GM12873 (cell line): Measurements from ENCODE around the gene LARP1.

Experiments used
- TF ChIP-seq, protein P1 (sequence below): IDR thresholded peaks from 2 replicates; pipeline ENCODE4 v1.5.1; 2012; ENCODE audit warnings: low read depth, mild to moderate bottlenecking, moderate library complexity, low read length, control low read depth; ENCODE audit not compliant: insufficient read depth; ENCODE audit errors: missing control alignments

The LARP1 gene

DNA sequence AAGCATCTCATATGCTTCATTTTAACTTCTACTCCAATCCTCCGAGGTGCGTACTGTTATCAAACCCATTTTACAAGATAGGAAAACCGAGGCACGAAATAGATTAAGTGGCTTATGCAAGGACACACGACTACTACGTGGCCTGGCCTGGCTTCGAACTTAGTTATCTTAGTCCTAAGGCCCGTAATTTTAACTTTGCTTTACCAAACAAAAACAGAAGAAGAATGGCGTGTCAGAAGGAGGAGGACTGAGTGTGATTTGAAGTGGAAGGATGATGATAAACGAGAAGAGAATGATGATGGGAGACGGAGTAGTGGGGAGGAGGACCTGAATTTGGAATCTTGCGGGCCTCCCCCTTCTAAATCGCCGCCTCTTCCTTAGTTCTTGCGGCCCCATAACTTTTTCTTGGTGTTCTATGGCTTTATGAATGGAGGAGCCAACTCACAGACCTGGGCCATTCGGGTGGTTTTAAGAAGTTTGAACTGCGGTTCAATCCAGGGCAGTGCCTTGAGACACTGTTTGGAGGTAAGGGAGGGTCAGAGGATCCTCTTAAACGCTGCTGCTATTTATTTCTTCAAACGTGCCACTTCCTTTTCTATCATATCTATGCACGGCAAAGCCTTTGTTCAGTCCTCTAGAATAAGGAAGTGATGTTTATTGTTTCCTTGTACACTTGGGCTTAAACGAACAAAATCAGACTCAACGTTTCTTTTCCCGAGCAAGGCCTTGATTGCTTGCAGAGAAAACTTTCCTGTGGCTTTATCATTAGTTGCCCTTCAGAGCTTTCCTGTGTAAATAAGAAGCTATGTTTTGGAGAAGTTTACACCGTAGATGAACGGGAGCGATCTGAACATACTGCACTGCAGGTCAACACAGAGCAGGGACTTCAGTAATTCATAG is 104.0 kb downstream of the LARP1 start:
- TF ChIP-seq, protein P1, sequence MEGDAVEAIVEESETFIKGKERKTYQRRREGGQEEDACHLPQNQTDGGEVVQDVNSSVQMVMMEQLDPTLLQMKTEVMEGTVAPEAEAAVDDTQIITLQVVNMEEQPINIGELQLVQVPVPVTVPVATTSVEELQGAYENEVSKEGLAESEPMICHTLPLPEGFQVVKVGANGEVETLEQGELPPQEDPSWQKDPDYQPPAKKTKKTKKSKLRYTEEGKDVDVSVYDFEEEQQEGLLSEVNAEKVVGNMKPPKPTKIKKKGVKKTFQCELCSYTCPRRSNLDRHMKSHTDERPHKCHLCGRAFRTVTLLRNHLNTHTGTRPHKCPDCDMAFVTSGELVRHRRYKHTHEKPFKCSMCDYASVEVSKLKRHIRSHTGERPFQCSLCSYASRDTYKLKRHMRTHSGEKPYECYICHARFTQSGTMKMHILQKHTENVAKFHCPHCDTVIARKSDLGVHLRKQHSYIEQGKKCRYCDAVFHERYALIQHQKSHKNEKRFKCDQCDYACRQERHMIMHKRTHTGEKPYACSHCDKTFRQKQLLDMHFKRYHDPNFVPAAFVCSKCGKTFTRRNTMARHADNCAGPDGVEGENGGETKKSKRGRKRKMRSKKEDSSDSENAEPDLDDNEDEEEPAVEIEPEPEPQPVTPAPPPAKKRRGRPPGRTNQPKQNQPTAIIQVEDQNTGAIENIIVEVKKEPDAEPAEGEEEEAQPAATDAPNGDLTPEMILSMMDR, result no peak

DNA sequence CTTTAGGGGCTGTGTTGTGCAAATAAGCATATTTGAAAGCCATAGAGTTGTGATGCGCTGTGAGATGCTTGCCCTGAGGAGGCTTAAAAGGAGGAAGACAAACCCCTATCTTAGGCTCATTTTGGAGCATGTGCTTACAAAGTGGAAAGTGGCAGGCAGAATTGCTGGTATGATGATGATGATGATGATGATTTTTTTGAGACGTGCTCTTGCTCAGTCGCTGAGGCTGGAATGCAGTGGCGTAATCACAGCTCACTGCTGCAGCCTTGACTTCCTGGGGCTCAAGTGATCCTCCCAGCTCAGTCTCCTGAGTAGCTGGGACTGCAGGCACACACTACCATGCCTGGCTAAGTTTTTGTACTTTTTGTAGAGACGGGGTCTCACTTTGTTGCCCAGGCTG is 104.9 kb downstream of the LARP1 start:
- TF ChIP-seq, protein P1, result no peak

DNA sequence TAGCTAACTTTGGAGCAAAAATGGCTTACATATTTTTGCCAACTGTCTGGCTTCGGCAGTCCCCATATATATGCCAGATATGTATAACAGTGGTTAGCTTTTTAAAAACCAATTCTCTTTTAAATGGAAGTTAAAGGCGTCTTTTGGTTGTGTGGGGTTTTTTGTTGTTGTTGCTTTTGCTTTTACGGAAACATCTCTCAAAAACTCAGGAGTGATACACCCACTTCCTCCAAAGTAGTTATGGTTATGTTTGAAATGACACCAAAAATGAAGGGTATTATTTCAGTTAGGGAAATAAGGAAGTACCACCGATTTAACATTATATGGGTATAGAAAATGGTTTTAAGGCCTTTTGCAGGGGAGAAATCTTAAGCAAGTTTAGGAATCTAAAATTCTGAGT is 105.6 kb downstream of the LARP1 start:
- TF ChIP-seq, protein P1, result no peak

DNA sequence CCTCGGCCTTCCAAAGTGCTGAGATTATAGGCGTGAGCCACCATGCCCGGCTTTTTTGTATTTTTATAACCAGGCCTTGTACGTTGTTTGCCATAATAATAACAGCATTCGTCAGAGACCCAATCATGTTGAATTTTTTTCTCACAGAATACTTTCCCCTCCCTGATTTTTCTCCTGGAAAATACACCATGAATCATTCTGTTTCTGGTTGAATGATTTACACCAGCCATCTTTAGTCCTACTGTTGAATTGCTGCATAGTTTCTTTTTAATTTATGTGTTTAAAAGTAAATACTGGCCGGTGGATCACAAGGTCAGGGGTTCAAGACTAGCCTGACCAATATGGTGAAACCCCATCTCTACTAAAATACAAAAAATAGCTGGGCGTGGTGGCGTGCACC is 106.8 kb downstream of the LARP1 start:
- TF ChIP-seq, protein P1, result no peak

DNA sequence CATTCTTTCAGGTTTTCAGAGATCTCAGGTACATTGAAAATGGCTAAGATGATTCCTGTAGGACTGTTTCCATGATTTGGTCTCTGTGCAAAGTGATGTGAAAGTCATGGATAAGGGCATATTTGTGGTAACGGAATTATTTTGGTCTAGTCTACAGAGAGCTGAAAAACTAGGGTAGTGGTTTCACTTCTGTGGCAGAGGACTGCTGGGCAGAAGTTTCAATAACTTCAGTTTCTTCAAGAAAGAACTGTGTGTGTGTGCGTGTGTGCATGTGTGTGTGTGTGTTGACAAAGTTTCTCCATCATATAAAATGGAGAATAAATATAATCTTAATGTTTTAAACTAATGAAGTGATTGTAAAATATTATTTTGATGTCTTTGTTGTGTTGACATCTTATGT is 107.6 kb downstream of the LARP1 start:
- TF ChIP-seq, protein P1, result no peak

DNA sequence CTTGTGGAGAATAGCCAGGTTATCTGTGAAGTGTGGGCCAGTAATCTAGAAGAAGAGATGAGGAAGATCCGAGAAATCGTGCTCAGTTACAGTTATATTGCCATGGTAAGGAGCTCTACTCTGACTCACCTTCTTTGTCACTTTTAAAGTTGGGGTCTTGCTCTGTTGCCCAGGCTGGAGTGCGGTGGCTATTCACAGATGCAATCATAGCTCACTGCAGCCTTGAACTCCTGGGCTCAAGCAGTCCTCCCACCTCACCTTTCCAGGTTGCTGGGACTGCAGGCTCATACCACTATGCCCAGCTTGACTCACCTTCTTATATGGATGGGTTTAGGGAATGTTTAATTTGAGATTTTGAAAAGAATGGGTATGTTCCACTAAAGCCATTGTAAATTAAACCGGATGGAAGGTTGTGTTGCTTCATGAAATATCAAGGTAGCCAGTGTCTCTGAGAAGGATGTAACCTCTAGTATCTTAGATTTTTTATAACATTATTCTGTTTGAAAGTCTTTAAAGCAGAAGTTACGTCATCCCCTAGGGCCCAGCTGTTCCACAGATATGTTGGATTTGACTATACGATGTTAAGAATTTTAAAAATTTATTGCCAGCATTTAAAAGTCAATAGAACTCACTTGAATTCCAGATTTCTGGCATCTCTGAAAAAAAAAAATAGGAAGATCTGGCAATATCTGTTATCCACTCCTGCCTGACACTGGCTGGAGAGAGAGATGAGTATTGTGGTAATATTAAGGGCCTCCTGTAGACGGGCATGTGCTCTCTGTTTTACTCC is 108.3 kb downstream of the LARP1 start:
- TF ChIP-seq, protein P1, result no peak
